GM19238 (cell line): ENCODE measurements around the gene UBN1.

Experiments
- DNase-seq: peaks from one replicate; pipeline ENCODE4 v3.0.0; 2011; ENCODE audit warnings: low spot score; ENCODE audit not compliant: insufficient read length

UBN1 gene

GRCh38 chr16:4814046-4814445, 33.2 kb upstream of the UBN1 start:
- DNase-seq = no peak

DNA sequence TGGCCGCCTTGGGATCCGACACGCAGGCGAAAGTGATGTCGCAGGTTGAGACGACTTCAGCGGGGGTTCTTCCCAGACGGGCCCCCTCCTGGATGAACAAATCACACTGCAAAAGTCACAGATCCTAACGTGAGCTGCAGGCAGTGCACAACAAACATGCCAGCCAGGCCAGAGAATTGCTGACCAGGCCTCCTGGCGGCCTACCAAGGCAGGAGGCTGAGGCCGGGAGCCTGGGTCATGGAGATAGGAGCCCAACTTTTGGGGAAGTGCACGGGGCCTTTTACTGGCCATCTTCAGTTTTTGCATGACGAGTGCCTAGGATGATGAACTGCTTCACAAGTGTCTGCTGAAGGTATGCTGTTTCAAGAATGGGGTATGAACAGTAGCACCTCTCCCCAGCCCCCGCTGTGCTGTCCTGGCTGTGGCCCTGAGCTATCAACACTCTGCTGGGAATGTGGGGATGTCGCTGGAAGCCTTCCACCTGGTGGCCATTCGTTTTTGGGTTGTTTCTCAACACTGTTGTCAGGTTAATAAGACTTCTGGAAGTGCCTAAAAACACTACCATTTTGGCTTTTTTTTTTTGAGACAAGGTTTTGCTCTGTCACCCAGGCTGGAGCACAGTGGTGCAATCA, 32.6 kb upstream of the UBN1 start:
- DNase-seq = no peak

- DNase-seq = no peak
These were observed 26.6 kb upstream of the UBN1 start for GRCh38 chr16:4820652-4821051.

- DNase-seq = no peak
These were observed 22.1 kb upstream of the UBN1 start for GRCh38 chr16:4825196-4825595.

DNA sequence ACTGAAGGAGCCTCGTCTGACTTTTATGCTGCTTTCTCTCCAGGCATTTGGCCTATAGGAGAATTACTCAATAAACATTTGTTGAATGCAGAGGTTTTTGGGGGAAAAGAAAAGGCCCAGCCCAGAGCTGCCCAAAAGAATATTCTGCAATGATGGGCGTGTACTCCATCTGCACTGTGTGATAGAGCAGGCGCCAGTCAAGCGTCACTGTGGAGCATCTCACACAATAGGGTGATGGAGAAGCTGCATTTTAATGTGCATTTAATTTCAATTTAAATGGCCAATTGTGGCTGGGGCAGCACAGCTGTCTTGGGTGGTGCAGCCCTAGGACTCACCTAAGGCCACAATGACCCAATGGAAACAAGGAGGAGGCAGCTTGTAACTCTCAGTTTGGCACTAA, 20.8 kb upstream of the UBN1 start:
- no peak for DNase-seq

GRCh38 chr16:4826980-4827379, 20.3 kb upstream of the UBN1 start:
- no peak for DNase-seq

DNA sequence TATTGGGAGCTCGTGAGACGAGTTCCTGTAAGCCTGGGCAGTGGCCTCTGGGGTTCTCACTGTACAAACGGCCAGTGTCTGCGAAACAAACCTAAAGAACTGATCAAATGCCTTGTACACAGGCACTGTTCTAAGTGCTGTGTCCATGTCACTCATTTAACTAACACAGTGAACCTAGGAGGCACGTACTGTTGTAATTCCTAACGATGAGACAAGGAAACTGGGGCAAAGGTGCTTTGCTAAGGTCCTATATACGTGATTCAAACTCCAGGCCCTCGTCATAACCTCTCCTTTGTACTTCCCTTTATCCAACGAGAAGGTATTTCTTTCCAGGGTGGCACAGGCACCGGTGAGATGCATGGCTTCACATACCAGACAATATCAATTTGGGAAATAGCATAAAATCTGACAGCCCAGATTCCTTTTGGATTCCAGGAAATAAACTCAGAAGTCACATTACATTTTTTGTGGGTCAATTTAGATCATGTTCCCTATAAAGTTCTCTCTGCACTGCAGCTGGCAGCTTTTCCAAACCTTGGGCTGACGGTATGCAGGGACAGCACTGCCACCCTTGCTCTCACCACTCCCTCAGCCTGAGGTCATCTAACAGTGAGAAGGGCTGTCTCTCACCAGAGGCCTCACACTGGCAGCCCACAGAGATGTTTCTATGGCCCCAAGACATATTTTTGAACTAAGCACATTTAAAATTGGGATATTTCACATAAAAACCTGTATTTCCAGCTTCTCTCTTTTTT, 18.5 kb upstream of the UBN1 start:
- no peak for DNase-seq

- no peak for DNase-seq
These were observed 16.9 kb upstream of the UBN1 start for GRCh38 chr16:4830408-4830807.

DNA sequence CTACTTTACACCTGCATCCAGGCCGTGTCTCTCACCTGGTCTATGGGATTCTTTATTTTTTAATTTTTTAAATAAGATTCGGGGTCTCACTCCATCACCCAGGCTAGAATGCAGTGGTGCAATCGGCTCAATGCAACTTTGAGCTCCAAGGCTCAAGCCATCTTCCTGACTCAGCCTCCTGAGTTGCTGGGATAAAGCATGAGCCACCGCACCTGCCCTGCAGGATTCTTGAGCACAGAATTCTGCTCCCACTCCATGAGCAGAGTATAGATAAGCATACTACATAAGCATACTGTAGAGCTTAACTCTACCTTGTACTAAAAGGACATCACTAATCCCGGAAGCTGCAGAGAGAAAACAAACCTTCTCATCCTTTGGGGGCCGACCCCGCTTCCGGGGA, 15.7 kb upstream of the UBN1 start:
- DNase-seq = no peak

DNA sequence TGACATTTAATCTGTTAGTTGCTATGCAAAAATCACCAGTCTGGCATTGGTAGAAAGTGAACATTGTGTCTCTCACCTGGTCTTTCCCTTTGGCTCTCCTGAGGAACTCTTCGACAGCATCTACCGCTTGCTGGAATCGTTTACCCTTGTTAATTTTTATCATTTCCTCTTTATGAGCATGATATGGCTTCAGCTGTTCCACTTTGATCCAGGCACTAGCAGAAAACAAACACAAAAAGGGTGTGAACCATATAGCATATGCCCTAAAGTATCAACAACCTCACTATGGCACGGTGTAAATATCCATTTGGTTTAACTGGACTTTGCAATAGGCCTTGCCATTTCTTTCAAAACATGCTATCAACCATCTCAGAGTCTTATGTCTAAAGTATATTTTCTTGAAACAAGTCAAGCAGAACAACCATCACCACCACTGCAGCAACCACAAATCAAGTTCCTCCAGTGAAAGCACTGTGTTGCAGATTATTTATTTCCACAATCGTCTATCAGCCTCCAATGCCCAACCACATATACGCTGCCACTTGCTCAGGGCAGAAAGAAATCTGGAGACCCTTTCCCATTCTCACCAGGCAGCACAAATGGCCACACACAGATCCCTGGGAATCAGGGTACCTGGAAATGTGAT, 14.5 kb upstream of the UBN1 start:
- no peak for DNase-seq

DNA sequence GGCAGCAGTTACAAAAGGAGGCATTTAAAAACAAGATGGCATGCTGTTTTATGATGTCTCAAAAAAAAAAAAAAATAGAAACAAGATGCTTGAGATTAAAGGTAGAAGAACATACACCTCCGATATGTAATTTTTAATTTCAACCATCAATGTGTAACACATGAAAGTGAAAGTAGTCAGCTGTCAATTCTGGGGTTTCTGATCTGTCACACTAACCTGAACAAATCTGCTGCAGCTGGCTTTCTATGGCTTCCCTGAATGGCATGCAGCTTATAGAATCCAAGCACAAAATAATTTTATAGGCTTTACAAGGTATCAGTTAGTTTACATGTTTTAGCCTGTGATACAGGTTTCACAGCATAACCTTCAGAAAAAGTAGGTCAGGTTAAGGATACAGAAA, 13.7 kb upstream of the UBN1 start:
- DNase-seq = no peak

DNA sequence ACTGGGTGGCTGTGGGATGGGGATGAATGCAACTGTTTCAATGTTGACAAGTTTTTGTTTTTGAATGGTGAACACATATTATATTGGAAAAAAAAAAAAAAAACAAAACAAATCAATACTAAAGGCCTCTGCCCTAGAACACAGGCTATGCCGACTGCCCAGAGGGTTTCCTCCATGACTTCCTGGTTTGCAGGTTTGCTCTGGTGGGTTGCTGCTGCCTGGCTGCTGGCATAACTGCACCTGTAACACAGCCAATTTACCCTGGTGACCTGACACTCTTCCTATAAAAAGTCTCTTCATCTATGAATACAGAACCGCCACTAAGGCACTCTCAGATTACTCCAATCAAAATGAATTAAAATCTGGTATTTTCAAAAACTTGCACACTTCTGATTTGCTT, 10.6 kb upstream of the UBN1 start:
- DNase-seq = no peak

- DNase-seq = no peak
These were observed 9.4 kb upstream of the UBN1 start for GRCh38 chr16:4837733-4838501.

- DNase-seq = no peak
These were observed 7.3 kb upstream of the UBN1 start for GRCh38 chr16:4839942-4840341.

- no peak for DNase-seq
These were observed 6.3 kb upstream of the UBN1 start for GRCh38 chr16:4840984-4841383.

DNA sequence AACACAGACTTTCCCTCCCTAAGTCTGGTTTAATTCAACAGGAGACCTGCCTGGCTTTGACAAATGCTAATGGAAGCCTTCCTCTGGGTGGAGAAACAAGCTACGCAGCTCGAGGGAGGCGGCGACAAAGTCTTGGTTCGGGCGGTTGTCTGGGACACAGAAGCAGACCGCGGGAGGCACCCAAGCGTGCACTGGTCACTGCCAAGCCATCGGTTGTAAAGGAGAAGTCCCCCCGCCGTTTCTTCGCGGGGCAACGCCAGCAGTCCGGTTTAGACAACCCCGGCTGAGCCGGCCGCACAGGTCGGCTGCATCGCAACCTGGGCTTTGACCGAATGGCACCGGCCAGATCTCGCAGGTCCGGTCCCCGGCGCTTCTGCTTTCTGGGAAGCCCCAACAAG, 779 bp upstream of the UBN1 start:
- DNase-seq = peak; percentile 26

DNA sequence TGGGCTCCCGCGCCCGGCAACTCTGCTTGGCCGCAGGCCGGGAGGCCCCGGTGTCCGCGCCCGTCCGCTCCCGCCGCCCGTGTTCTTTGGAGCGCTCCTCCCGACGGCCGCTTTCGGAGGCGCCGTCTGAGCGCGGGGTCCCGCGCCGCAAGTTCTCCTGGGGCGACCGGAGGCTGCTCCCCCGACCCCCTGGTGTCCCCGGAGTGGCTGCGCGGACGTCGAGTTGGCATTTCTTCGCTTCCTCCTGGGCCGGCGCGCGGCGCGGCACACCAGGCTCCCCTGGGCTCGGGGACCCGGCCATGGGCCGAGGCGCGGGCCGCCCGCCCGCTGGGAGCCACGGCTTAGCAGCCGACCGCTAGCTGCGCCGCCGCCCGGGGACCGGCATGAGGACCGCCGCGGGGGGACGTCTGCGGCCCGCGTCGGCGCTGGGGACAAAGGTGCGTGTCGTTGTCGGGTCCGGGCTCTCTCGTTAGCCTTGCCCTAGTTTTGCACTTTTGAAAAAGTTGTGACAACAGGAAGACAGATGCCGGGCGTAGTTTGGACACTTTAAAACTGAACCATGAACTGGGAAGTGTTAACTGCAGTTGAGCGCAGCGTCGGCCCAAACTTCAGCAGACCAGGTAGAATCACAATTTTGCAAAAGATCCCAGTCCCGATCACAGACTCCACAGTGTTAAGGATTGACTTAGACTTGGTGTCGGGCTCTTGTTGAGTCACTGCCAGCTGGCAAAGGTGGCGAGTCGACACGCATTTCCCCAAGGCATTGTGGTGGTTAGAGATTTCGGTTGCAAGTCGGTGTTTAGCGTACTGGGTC, 700 bp downstream of the UBN1 start:
- DNase-seq = peak; percentile 37

DNA sequence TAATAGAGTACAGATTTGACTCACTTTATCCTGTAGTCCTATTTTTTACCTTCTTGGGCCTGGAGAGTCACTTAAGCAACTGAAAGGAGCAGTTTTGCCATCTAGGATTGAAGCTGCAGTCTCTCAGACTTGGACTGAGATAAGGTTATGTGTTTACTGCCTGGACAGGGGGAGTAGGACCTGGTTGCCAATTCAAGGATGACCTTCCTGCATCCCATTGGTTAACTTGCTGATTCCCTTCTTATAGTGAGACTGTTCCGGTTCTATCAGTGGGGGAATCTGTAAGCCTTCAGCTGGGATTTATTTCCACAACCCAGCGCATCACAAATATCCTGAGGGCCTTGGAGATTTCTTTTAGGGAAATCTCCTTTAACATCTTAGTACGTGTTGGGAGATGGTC, 2.9 kb downstream of the UBN1 start:
- DNase-seq = no peak

DNA sequence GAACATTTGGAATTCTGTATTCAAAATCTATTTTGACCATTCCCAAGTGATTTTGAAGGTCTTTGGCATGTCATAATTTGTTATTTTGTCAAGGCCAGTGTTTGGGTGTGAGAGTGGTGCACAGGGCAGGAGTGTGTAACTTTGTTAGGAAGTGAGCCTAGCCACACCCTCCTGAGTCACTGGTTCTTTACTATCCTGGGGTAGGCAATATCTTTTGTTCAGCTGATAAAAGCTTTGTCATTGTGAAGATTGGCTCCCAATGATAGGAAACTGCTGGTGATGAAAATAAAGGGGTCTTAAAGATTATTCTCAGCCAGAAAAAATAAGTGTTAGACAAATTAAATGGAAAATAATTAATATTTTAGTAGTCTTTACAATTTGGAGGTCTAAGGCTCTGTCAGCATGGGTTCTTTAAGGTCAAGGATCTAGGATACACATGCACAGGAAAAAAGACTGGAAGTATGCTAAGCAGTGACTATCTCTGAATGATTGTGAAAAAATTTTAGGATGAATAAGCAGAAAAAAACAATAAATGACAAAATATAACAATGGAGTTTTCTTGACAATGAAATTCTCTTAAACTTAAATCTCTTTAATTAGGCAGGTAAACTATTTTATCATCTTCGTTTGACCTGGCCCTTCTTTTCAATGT, 5.1 kb downstream of the UBN1 start:
- DNase-seq = no peak

- DNase-seq = no peak
These were observed 8.1 kb downstream of the UBN1 start for GRCh38 chr16:4855371-4855770.

DNA sequence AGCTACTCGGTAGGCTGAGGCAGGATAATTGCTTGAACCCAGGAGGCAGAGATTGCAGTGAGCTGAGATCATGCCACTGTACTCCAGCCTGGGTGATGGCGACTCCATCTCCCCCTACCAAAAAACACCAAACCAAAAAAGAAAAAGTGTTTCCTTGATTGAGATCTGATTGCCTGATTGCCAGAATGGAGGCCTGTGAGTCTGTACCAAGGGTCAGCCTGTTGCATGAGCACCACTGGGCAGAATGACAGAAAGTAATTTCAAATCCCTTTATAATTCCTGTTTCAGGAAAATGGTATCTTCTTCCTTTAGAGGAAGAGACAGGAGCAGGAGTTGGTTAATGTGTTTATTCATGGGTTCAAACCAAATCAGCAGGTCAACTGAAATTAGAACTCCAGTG, 8.5 kb downstream of the UBN1 start:
- no peak for DNase-seq
